ENCODE data around the gene DENND1B.

GRCh38 chr1:197688233-197688632, 87.0 kb downstream of the DENND1B start:
- TF ChIP-seq, protein P1, sequence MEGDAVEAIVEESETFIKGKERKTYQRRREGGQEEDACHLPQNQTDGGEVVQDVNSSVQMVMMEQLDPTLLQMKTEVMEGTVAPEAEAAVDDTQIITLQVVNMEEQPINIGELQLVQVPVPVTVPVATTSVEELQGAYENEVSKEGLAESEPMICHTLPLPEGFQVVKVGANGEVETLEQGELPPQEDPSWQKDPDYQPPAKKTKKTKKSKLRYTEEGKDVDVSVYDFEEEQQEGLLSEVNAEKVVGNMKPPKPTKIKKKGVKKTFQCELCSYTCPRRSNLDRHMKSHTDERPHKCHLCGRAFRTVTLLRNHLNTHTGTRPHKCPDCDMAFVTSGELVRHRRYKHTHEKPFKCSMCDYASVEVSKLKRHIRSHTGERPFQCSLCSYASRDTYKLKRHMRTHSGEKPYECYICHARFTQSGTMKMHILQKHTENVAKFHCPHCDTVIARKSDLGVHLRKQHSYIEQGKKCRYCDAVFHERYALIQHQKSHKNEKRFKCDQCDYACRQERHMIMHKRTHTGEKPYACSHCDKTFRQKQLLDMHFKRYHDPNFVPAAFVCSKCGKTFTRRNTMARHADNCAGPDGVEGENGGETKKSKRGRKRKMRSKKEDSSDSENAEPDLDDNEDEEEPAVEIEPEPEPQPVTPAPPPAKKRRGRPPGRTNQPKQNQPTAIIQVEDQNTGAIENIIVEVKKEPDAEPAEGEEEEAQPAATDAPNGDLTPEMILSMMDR (IDR thresholded peaks at IDR 0.05) = no peak
- no peak for TF ChIP-seq POLR2A (IDR thresholded peaks at IDR 0.05)

Data from testis (tissue), 2 donors.